NCI-H2196 (cell line): Measurements from ENCODE around the gene HNRNPUL2.

ENCODE experiments used
- DNase-seq: peaks from one replicate; lab custom pipeline; 2025; ENCODE audit not compliant: unreplicated experiment; lab: John Stamatoyannopoulos, UW

Gene HNRNPUL2

GRCh38 chr11:62671608-62672389 is 55.5 kb downstream of the HNRNPUL2 start, which contains the start of the genes LBHD1 and UQCC3:
Gene LBHD1 (minus strand): TSS chr11:62672267. CDS start chr11:62670031, 2,236 bp downstream.
Gene UQCC3 (plus strand): TSS chr11:62671673. CDS start chr11:62671746, 73 bp downstream.
- DNase-seq, result peak; percentile 81

DNA sequence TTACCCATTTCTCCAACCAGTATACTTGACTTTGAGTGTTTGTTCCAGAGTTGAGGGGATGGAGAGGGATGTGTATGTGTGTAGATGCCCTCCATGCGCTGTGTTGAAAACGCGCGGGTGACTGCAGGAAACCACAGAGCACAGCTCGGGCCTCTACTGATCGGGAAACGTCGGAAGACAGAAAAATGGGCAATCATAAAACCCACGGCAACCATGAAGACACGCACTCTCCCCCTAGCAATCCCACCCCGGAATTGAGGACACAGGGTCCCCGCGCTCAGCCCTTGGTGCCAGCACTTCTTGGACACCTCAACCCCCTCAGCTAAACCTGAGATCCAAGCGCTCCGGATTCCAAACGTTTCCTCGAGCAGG is 56.0 kb downstream of the HNRNPUL2 start:
- DNase-seq, result no peak

DNA sequence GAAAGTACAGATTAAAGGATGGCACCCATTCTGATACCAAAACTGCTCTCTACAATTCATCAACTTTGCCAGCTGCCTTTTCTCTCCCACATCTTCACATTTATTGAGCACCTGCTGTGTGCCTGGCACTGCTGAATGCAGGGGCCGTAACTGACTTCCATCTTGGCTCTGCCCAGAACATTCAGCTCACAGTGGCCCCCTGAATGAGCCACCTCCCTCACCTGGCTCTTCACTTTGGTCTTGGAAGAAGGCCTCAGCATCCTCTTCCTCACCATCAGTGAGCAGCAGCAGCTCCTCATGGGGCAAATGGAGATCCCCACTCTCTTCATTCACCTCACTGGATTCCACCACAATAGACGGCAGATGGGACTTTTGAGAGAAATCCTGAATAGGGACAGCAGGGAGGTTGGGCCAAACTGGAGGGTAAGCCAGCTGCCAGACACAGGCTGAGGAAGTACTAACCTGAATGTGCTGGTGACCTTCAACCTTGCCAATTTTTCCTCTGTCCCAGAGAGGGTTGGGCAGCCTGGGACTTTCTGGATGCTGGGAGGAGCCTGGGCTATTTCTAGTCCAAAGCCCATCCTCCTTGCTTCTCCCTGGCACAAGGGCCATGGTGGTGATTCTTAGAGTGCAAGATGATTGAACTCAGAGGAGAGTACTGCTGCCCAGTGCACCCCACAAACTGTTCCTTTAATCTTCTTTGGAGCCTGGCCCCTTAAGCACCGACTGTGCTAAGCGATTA is 57.7 kb downstream of the HNRNPUL2 start:
- no peak for DNase-seq

DNA sequence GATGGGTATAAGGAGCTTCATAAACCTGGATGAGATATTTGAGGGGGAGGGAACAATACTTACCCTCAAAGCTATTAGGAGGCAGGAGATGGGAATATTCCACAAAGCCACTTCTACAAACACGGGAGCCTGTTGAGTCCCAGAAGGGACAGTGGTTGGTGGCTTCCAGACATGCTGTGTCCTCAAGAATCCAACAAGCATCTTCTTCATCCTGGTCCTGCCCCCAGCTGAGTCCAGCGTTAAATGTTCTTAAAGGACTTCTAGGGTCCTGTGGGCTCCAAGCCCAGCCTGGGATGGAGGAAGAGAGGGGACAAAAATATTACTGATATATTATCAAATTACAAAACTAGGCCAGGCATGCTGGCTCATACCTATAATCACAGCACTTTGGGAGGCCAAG is 59.8 kb downstream of the HNRNPUL2 start:
- no peak for DNase-seq

DNA sequence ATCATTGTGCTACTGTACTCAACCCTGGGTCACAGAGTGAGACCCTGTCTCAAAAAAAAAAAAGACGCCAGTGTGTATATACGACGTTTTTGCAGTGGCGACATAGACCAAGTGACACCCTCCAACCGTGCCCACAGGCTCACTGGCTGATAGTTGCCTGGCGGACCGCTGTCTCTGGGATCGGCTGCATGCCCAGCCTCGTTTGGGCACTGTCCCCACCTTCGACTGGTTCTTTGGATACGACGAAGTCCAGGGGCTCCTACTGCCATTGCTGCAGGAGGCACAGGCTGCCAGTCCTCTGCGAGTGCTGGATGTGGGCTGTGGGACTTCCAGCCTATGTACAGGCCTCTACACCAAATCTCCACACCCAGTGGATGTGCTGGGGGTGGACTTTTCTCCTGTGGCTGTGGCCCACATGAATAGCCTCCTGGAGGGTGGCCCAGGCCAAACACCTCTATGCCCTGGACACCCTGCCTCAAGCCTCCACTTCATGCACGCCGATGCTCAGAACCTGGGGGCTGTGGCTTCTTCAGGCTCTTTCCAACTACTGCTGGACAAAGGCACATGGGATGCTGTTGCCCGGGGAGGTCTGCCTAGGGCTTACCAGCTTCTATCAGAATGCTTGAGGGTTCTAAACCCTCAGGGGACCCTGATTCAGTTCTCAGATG is 60.9 kb downstream of the HNRNPUL2 start:
- no peak for DNase-seq

- no peak for DNase-seq
These were observed 61.5 kb downstream of the HNRNPUL2 start for GRCh38 chr11:62665599-62666258.

GRCh38 chr11:62665075-62665598 is 62.1 kb downstream of the HNRNPUL2 start, which contains the start of the genes C11orf98 and CSKMT:
Gene C11orf98 (minus strand): TSS chr11:62665210. CDS start chr11:62665169, 41 bp downstream.
Gene CSKMT (plus strand): TSS chr11:62665312. CDS start chr11:62665880, 568 bp downstream.
- peak; percentile 94 for DNase-seq

DNA sequence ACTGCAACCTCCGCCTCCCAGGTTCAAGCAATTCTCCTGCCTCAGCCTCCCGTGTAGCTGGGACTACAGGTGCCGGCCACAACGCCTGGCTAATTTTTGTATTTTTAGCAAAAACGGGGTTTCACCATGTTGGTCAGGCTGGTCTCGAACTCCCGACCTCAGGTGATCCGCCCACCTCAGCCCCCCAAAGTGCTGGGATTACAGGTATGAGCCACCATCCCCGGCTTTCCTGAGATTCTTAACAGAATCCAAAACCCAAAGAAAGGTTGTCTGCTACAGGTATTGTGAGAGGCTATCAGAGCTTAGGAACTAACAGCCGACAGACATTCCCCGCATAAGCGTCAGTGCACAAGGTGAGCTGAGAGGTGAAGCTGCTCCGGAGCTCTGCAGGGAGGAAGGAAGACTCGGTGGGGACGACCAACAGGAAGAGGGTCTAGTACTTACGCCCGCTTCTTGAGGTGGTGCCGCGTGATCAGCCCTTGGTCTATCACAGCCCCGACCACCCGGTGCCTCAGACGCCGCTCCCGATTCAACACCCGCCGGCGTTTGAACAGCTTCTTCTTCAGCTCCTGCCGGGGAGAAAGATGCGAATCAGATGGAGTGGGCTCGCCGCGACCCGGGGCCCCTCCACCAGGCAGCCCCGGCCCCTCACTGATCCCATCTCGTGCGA is 62.7 kb downstream of the HNRNPUL2 start:
- DNase-seq, result peak; percentile 65
